DND-41 (cell line): ENCODE results near the gene GSTM3.

Experiments
- ATAC-seq: fragments of 200-7000 bp; cut with Tn5 transposase; 3 replicates; pipeline ENCODE4 v1.9.1; 2021; ENCODE audit warnings: low read depth; ENCODE audit not compliant: insufficient read depth
- DNase-seq: peaks from one replicate; pipeline ENCODE4 v3.0.0-alpha.2; 2020
- H2AFZ ChIP-seq: 2 replicates; pipeline ENCODE4 v1.6.0; 2012; ENCODE audit warnings: low read depth, low read length
- H3K27ac ChIP-seq: 2 replicates; pipeline ENCODE4 v1.5.1; 2012; ENCODE audit warnings: low read length, inconsistent platforms
- H3K27me3 ChIP-seq: fragments of 200-600 bp; sonication (generic); 2 replicates; pipeline ENCODE4 v1.6.0; 2012; ENCODE audit warnings: low read length, mild to moderate bottlenecking, inconsistent platforms; ENCODE audit not compliant: insufficient read depth, poor library complexity
- H3K36me3 ChIP-seq: 2 replicates; pipeline ENCODE4 v1.5.1; 2012; ENCODE audit warnings: low read length, inconsistent platforms; ENCODE audit not compliant: insufficient read depth
- H3K4me1 ChIP-seq: 2 replicates; pipeline ENCODE4 v1.5.1; 2012; ENCODE audit warnings: mild to moderate bottlenecking, low read length; ENCODE audit not compliant: insufficient read depth
- H3K4me2 ChIP-seq: 2 replicates; pipeline ENCODE4 v1.6.0; 2012; ENCODE audit warnings: mild to moderate bottlenecking, moderate library complexity, low read length, inconsistent platforms; ENCODE audit not compliant: insufficient read depth
- H3K4me3 ChIP-seq, 2 experiments: fragments of 200-600 bp in 1 of 2; shearing (Covaris generic) in 1 of 2; 2 replicates each; pipeline ENCODE4 v1.5.1; 2012 to 2016; ENCODE audit warnings: inconsistent platforms in 2 of 2, low read length in 2 of 2, mild to moderate bottlenecking in 2 of 2, low read depth in 1 of 2, moderate library complexity in 1 of 2
- H3K79me2 ChIP-seq: 2 replicates; pipeline ENCODE4 v1.6.0; 2012; ENCODE audit warnings: low read length, inconsistent platforms; ENCODE audit not compliant: insufficient read depth
- H3K9ac ChIP-seq: 2 replicates; pipeline ENCODE4 v1.6.0; 2012; ENCODE audit warnings: low read depth, mild to moderate bottlenecking, inconsistent platforms, low read length, moderate library complexity
- H3K9me3 ChIP-seq: 2 replicates; pipeline ENCODE4 v1.5.1; 2012; ENCODE audit warnings: low read length, moderate library complexity, mild to moderate bottlenecking, inconsistent platforms; ENCODE audit not compliant: insufficient read depth, severe bottlenecking
- H4K20me1 ChIP-seq: 2 replicates; pipeline ENCODE4 v1.6.0; 2012; ENCODE audit warnings: low read length; ENCODE audit not compliant: insufficient read depth
- EZH2 ChIP-seq: IDR thresholded peaks from 3 replicates; pipeline ENCODE4 v1.6.1; 2012; ENCODE audit warnings: borderline replicate concordance, low read depth, mild to moderate bottlenecking, moderate library complexity, low read length, inconsistent platforms; ENCODE audit not compliant: severe bottlenecking
- TF ChIP-seq, protein P1 (sequence below): IDR thresholded peaks from 2 replicates; pipeline ENCODE4 v1.5.1; 2012; ENCODE audit warnings: borderline replicate concordance, low read length, moderate library complexity, mild to moderate bottlenecking; ENCODE audit not compliant: poor library complexity, severe bottlenecking; ENCODE audit errors: extremely low read depth

GSTM3 gene

GRCh38 chr1:109776911-109777310 lies 36.1 kb upstream of the GSTM3 start:
- Histone ChIP-seq H3K27ac (peak overlapping the region; percentile 55), H4K20me1 (no peaks in the 10 kb centered on the region), H3K4me1 (peaks cover 17% of the 10 kb centered on the region), H3K27me3 (peaks cover 3% of the 10 kb centered on the region), H3K36me3 (no peaks in the 10 kb centered on the region), H3K4me2 (no peak overlapping the region), H2AFZ (peak overlapping the region; percentile 14), H3K9ac (no peak overlapping the region), H3K79me2 (no peaks in the 10 kb centered on the region), H3K4me3 (no peak overlapping the region), H3K9me3 (peaks cover 7% of the 10 kb centered on the region)
- TF ChIP-seq, protein P1, sequence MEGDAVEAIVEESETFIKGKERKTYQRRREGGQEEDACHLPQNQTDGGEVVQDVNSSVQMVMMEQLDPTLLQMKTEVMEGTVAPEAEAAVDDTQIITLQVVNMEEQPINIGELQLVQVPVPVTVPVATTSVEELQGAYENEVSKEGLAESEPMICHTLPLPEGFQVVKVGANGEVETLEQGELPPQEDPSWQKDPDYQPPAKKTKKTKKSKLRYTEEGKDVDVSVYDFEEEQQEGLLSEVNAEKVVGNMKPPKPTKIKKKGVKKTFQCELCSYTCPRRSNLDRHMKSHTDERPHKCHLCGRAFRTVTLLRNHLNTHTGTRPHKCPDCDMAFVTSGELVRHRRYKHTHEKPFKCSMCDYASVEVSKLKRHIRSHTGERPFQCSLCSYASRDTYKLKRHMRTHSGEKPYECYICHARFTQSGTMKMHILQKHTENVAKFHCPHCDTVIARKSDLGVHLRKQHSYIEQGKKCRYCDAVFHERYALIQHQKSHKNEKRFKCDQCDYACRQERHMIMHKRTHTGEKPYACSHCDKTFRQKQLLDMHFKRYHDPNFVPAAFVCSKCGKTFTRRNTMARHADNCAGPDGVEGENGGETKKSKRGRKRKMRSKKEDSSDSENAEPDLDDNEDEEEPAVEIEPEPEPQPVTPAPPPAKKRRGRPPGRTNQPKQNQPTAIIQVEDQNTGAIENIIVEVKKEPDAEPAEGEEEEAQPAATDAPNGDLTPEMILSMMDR = peak; percentile 99
- TF ChIP-seq EZH2 = no peak
- ATAC-seq (peak; percentile 79), DNase-seq (peak; percentile 81)

- Histone ChIP-seq H3K27ac (no peak overlapping the region), H3K9me3 (peaks cover 7% of the 10 kb centered on the region), H2AFZ (no peak overlapping the region), H3K4me2 (no peak overlapping the region), H3K36me3 (no peaks in the 10 kb centered on the region), H3K4me3 (no peak overlapping the region), H3K79me2 (no peaks in the 10 kb centered on the region), H3K4me1 (peaks cover 17% of the 10 kb centered on the region), H3K27me3 (peaks cover 3% of the 10 kb centered on the region), H3K9ac (no peak overlapping the region), H4K20me1 (no peaks in the 10 kb centered on the region)
- DNase-seq = no peak
- TF ChIP-seq EZH2 = no peak
- TF ChIP-seq, protein P1 = no peak
- no peak for ATAC-seq
Observed at GRCh38 chr1:109776206-109776835, 35.5 kb upstream of the GSTM3 start.

GRCh38 chr1:109775398-109775797 lies 34.6 kb upstream of the GSTM3 start:
- no peak overlapping the region for H3K4me3 ChIP-seq
- peaks cover 17% of the 10 kb centered on the region for H3K4me1 ChIP-seq
- no peak overlapping the region for H3K27ac ChIP-seq
- H3K36me3 ChIP-seq = no peaks in the 10 kb centered on the region
- peaks cover 3% of the 10 kb centered on the region for H3K27me3 ChIP-seq
- no peak for ATAC-seq
- no peak overlapping the region for H3K4me2 ChIP-seq
- no peaks in the 10 kb centered on the region for H4K20me1 ChIP-seq
- no peak for TF ChIP-seq EZH2
- TF ChIP-seq, protein P1 = no peak
- DNase-seq = no peak
- H2AFZ ChIP-seq = no peak overlapping the region
- H3K79me2 ChIP-seq = no peaks in the 10 kb centered on the region
- H3K9me3 ChIP-seq = peaks cover 2% of the 10 kb centered on the region
- H3K9ac ChIP-seq = no peak overlapping the region
